ENCODE data around the gene MAEA. TPM values are rescaled to one million over a fixed set of nuclear protein-coding genes. Genes with fewer than 3 reads are reported as not detected.

MAEA gene
- total RNA-seq, 1 donor from 2014 or later: 63.2 TPM

- Histone ChIP-seq H3K36me3 (peaks cover 27% of the 10 kb centered on the region), H3K9me3 (no peaks in the 10 kb centered on the region), H3K27ac (no peak overlapping the region), H3K27me3 (no peaks in the 10 kb centered on the region), H3K4me3 (no peak overlapping the region), H3K4me1 (peaks cover 8% of the 10 kb centered on the region)
- no peak for TF ChIP-seq CTCF (IDR thresholded peaks at IDR 0.05)
- DNase-seq: peak; percentile 58
- intact Hi-C loops (cut with DNase I): no loop called here
- ATAC-seq: no peak
Measured at GRCh38 chr4:1366371-1367229, 76.9 kb downstream of the MAEA start.

GRCh38 chr4:1367230-1367935 is 77.7 kb downstream of the MAEA start:
- Histone ChIP-seq H3K4me3 (no peak overlapping the region), H3K36me3 (peaks cover 33% of the 10 kb centered on the region), H3K27me3 (no peaks in the 10 kb centered on the region), H3K9me3 (no peaks in the 10 kb centered on the region), H3K4me1 (peaks cover 8% of the 10 kb centered on the region), H3K27ac (no peak overlapping the region)
- no peak for TF ChIP-seq CTCF (IDR thresholded peaks at IDR 0.05)
- DNase-seq (peak; percentile 53), ATAC-seq (no peak)
- intact Hi-C loops (cut with DNase I): no loop called here

- H3K4me1 ChIP-seq: peaks cover 8% of the 10 kb centered on the region
- H3K4me3 ChIP-seq: no peak overlapping the region
- TF ChIP-seq CTCF (IDR thresholded peaks at IDR 0.05): no peak
- ATAC-seq (no peak), DNase-seq (no peak)
- H3K9me3 ChIP-seq: no peaks in the 10 kb centered on the region
- no peak overlapping the region for H3K27ac ChIP-seq
- peaks cover 33% of the 10 kb centered on the region for H3K36me3 ChIP-seq
- intact Hi-C loops (cut with DNase I): no loop called here
- H3K27me3 ChIP-seq: no peaks in the 10 kb centered on the region
Measured at GRCh38 chr4:1367936-1368289, 78.2 kb downstream of the MAEA start.

- H3K27ac ChIP-seq: no peak overlapping the region
- intact Hi-C loops (cut with DNase I): no loop called here
- no peak overlapping the region for H3K4me3 ChIP-seq
- DNase-seq (peak; percentile 60), ATAC-seq (no peak)
- H3K27me3 ChIP-seq: no peaks in the 10 kb centered on the region
- H3K9me3 ChIP-seq: no peaks in the 10 kb centered on the region
- peaks cover 39% of the 10 kb centered on the region for H3K36me3 ChIP-seq
- TF ChIP-seq CTCF (IDR thresholded peaks at IDR 0.05): no peak
- peaks cover 8% of the 10 kb centered on the region for H3K4me1 ChIP-seq
Measured at GRCh38 chr4:1368421-1369090, 78.9 kb downstream of the MAEA start.

GRCh38 chr4:1369091-1369450 is 79.4 kb downstream of the MAEA start:
- intact Hi-C loops (cut with DNase I): no loop called here
- Histone ChIP-seq H3K9me3 (no peaks in the 10 kb centered on the region), H3K27me3 (no peaks in the 10 kb centered on the region), H3K4me1 (peaks cover 8% of the 10 kb centered on the region), H3K4me3 (no peak overlapping the region), H3K36me3 (peaks cover 43% of the 10 kb centered on the region), H3K27ac (no peak overlapping the region)
- no peak for ATAC-seq
- peak; percentile 59 for DNase-seq
- no peak for TF ChIP-seq CTCF (IDR thresholded peaks at IDR 0.05)

Measured in upper lobe of right lung (tissue), 1 donor.